Lower lobe of right lung (tissue), 2 donors: ENCODE measurements around the gene ATP5ME. TPM values are rescaled to one million over a fixed set of nuclear protein-coding genes. Genes with fewer than 3 reads are reported as not detected.

Experiments used
- ATAC-seq, 2 donors: fragments of 200-7000 bp; cut with Tn5 transposase; one replicate each; pipeline ENCODE4 v1.9.1; 2020 to 2022; ENCODE audit warnings: mild to moderate bottlenecking in 2 of 2, moderate library complexity in 2 of 2
- DNase-seq: peaks from one replicate; pipeline ENCODE4 v3.0.0-alpha.2; 2020
- H3K27ac ChIP-seq: fragments of 200-600 bp; one replicate; pipeline ENCODE4 v1.8.0; 2022
- H3K27me3 ChIP-seq: fragments of 200-600 bp; one replicate; pipeline ENCODE4 v1.8.0; 2022; ENCODE audit warnings: low read depth
- H3K36me3 ChIP-seq: fragments of 200-600 bp; one replicate; pipeline ENCODE4 v1.8.0; 2022; ENCODE audit warnings: mild to moderate bottlenecking
- H3K4me1 ChIP-seq: fragments of 200-600 bp; one replicate; pipeline ENCODE4 v1.8.0; 2022
- H3K4me3 ChIP-seq: fragments of 200-600 bp; one replicate; pipeline ENCODE4 v1.8.0; 2022; ENCODE audit warnings: mild to moderate bottlenecking
- H3K9me3 ChIP-seq: fragments of 200-600 bp; one replicate; pipeline ENCODE4 v1.8.0; 2022
- CTCF ChIP-seq: fragments of 200-600 bp; IDR thresholded peaks from one replicate; pipeline ENCODE4 v1.8.0; 2022; ENCODE audit warnings: antibody characterized with exemption, mild to moderate bottlenecking
- intact Hi-C: fragments of 100-400 bp; cut with DNase I; formaldehyde crosslinking; loops from one replicate; pipeline ENCODE4 v1.11.0; 2022
- total RNA-seq: library from RNA; stranded (reverse); fragmentation: NEBNext Ultra II Directional; extraction: Animal tissue kit (Norgen Biotek cat#: 25700); gene quantifications from one replicate; pipeline ENCODE4 v1.2.1, GENCODE V29; 2021
- donor health status: DM: no; HTN: yes; CAD: no; lungs with severe emphysema.

The ATP5ME gene
- total RNA-seq, 1 donor from 2014 or later: 173 TPM

GRCh38 chr4:692771-693554 is 18.9 kb upstream of the ATP5ME start:
- peaks cover 18% of the 10 kb centered on the region for H3K4me1 ChIP-seq
- intact Hi-C loops: no loop called here
- H3K9me3 ChIP-seq: no peaks in the 10 kb centered on the region
- H3K27me3 ChIP-seq: no peaks in the 10 kb centered on the region
- DNase-seq (no peak), ATAC-seq (no peak)
- H3K36me3 ChIP-seq: no peaks in the 10 kb centered on the region
- no peak overlapping the region for H3K27ac ChIP-seq
- no peak for TF ChIP-seq CTCF
- no peak overlapping the region for H3K4me3 ChIP-seq

- DNase-seq (no peak), ATAC-seq (no peak)
- intact Hi-C loops: no loop called here
- no peak for TF ChIP-seq CTCF
- Histone ChIP-seq H3K27ac (peak overlapping the region; percentile 87), H3K9me3 (no peaks in the 10 kb centered on the region), H3K27me3 (no peaks in the 10 kb centered on the region), H3K4me3 (peak overlapping the region; percentile 68), H3K4me1 (peaks cover 33% of the 10 kb centered on the region), H3K36me3 (no peaks in the 10 kb centered on the region)
Observed at GRCh38 chr4:689723-690122, 15.6 kb upstream of the ATP5ME start.

DNA sequence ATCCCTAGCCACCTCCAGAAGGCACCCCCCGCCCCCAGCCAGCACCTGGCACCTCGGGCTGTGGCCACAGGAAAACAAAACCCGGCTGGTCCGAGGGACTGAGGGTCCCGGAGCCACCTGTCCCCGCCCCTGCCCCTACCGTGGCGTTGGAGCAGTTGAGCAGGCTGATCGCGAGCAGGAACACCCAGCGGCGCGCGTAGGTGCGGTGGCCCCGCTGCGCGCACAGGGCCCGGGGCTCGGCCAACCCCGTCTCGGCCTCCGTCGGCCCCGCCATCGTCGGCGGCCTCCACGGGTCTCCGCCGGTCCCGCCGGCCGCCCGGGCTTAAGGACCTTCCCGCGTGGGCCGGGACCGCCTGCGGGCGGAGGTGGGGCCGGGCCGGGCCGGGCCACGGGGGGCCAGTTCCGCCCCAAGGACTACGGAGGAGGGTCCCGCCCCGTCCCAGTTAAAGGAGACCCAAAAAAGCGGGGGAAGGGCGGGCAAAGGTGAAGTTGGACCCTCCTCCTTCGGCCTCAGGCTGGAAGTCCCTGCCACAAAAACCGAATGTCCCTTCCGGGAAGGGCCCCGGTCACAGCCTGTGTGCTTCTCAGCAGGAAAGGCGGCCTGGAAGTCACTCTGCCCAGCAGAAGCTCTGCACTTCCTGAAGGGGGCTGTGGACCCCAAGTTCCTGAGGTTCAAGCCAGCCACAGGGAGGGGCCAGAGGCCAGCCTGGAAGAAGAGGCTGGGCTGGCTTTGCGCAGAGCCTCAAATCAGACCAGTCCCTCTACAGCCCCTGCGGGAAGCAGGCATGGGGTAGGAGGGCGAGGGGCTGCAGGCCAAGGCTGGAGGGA is 15.0 kb upstream of the ATP5ME start, which contains the start of gene SLC49A3:
SLC49A3 (minus strand) TSS at position 298 of the 828 bp plus-strand sequence; CDS start at position 274, 24 bp downstream.
- Histone ChIP-seq H3K27me3 (no peaks in the 10 kb centered on the region), H3K4me1 (peaks cover 35% of the 10 kb centered on the region), H3K9me3 (no peaks in the 10 kb centered on the region), H3K36me3 (no peaks in the 10 kb centered on the region), H3K4me3 (peak within 1 kb of the TSS; percentile 68), H3K27ac (peak within 1 kb of the TSS; percentile 87)
- no peak for DNase-seq
- no peak for TF ChIP-seq CTCF
- intact Hi-C loops: no loop called here
- ATAC-seq: peak; percentile 28 to 53

DNA sequence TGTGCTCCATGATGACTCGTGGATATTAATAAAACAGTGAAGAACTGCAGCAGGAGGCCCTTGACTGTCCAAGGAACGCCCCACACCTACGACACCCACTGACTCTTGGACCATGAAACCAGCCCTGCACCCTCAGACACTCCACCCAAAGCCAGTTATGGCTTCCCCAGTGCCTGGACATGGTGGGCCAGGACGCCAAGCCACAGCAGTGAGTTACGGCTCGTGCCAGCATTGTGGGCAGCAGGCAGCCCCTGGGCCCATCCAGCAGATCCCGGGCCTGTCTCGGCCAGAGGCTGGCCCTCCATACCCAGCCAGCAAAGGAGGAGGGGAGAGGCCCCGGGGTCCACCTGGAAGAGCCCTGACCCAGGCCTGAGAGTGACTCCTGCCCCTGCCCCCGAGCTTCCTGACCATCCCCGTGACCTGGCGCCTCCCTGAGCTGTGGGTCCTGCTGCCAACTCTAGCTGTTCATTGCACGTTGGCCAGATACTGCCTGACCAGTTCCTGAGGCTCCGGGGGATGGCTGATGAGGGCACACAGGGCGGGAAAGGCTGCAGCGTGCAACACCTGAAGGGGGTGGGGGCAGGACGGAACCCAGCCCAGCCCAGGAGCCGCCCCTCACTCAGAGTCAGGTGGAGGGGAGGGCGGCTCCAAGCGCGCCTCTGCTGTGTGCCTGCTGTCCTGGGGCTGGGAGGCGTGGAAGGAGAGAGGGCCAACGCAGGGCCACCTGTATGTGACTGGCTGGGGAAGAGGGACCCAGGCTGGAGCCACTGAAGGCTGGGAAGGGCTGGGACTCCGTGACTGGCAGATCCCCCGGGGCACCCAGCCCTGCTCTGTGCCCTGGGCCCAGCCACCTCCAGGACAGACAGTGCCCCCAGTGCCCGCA is 14.1 kb upstream of the ATP5ME start:
- DNase-seq (no peak), ATAC-seq (peak; percentile 14 to 37)
- peak overlapping the region; percentile 87 for H3K27ac ChIP-seq
- H3K9me3 ChIP-seq: no peaks in the 10 kb centered on the region
- H3K27me3 ChIP-seq: no peaks in the 10 kb centered on the region
- H3K4me3 ChIP-seq: peak overlapping the region; percentile 68
- H3K36me3 ChIP-seq: no peaks in the 10 kb centered on the region
- no peak for TF ChIP-seq CTCF
- intact Hi-C loops: no loop called here
- peaks cover 42% of the 10 kb centered on the region for H3K4me1 ChIP-seq
